K562 (cell line): ENCODE results near the gene PABPC1L. TPM values are rescaled to one million over a fixed set of nuclear protein-coding genes. Genes with fewer than 3 reads are reported as not detected.

Experiments used
- BMI1 ChIP-seq: fragments of 150-350 bp; IDR thresholded peaks from 2 replicates; pipeline ENCODE4 v1.6.1; 2014; ENCODE audit warnings: low read length
- EWSR1 ChIP-seq: fragments of 450-650 bp; IDR thresholded peaks from 2 replicates; pipeline ENCODE4 v1.6.1; 2018; ENCODE audit warnings: borderline replicate concordance, mild to moderate bottlenecking, low read depth, moderate library complexity; ENCODE audit not compliant: partially characterized antibody
- MAFG ChIP-seq: fragments of 450-650 bp; conservative IDR thresholded peaks from 2 replicates; pipeline ENCODE4 v1.6.1; 2016; ENCODE audit warnings: missing genetic modification characterization, missing compliant biosample characterization
- MTA3 ChIP-seq: fragments of 450-650 bp; formaldehyde crosslinking; IDR thresholded peaks from 2 replicates; pipeline ENCODE4 v1.6.1; 2017; ENCODE audit warnings: mild to moderate bottlenecking, borderline replicate concordance
- NR2C2 ChIP-seq, 2 experiments: fragments of 200-800 bp in 1 of 2; sonication (Bioruptor generic) in 1 of 2; sonication (generic) in 1 of 2; formaldehyde crosslinking in 1 of 2; IDR thresholded peaks; 2 replicates each; pipeline versions ENCODE4 v1.6.1 to v1.8.0; 2016 to 2022; ENCODE audit warnings: mild to moderate bottlenecking in 1 of 2, missing compliant biosample characterization in 1 of 2, missing genetic modification characterization in 1 of 2, missing genetic modification reagents in 1 of 2
- POLR2A ChIP-seq: fragments of 450-650 bp; conservative IDR thresholded peaks from 2 replicates; pipeline ENCODE4 v1.6.1; 2016
- RBBP5 ChIP-seq: fragments of 200-600 bp; sonication (generic); IDR thresholded peaks from 2 replicates; pipeline ENCODE4 v1.6.1; 2012; ENCODE audit warnings: borderline replicate concordance, mild to moderate bottlenecking, low read length, control low read depth, inconsistent platforms; ENCODE audit not compliant: insufficient read depth, poor library complexity, severe bottlenecking
- SAFB ChIP-seq: fragments of 200-400 bp; formaldehyde crosslinking; IDR thresholded peaks from 2 replicates; pipeline ENCODE4 v1.6.1; 2017; ENCODE audit warnings: low read depth, low read length, borderline replicate concordance
- TAF7 ChIP-seq: fragments of 450-650 bp; IDR thresholded peaks from 2 replicates; pipeline ENCODE4 v1.6.1; 2016; ENCODE audit warnings: missing genetic modification characterization, missing compliant biosample characterization
- TBP ChIP-seq: optimal IDR thresholded peaks from 2 replicates; pipeline ENCODE3; 2011; ENCODE audit warnings: low read depth, low read length, improper control_type of control experiment
- ZBTB1 ChIP-seq: sonication (generic); formaldehyde crosslinking; IDR thresholded peaks from 2 replicates; pipeline ENCODE4 v1.8.1; 2023; ENCODE audit warnings: missing genetic modification reagents, low read depth, mild to moderate bottlenecking, borderline replicate concordance
- ZBTB17 ChIP-seq: fragments of 450-650 bp; formaldehyde crosslinking; IDR thresholded peaks from 2 replicates; pipeline ENCODE4 v1.4.0; 2020; ENCODE audit warnings: mild to moderate bottlenecking
- ZBTB7A ChIP-seq: IDR thresholded peaks from 2 replicates; pipeline ENCODE4 v1.6.1; 2011; ENCODE audit warnings: low read depth, mild to moderate bottlenecking, low read length, moderate library complexity, borderline replicate concordance; ENCODE audit not compliant: control insufficient read depth
- ZNF561 ChIP-seq: fragments of 450-650 bp; formaldehyde crosslinking; conservative IDR thresholded peaks from 2 replicates; pipeline ENCODE4 v1.4.0; 2020; ENCODE audit warnings: mild to moderate bottlenecking, moderate library complexity
- polyA plus RNA-seq, 8 experiments: library from polyadenylated mRNA; depleted of rRNA in 4 of 8; stranded (reverse) in 5 of 8; unstranded in 3 of 8; fragments of >200 nt; fragmentation: Nextera tagmentation in 2 of 8; fragmentation: Illumina TruSeq in 1 of 8; extraction: Ambion mirVana in 2 of 8; extraction: Trizol in 1 of 8; gene quantifications; 2 replicates each; pipeline versions ENCODE4 v1.2.1 to v1.2.3, GENCODE V29; 2011 to 2014; ENCODE audit warnings: inconsistent platforms in 1 of 8, missing spikeins in 1 of 8
- total RNA-seq, 7 experiments: library from RNA; depleted of rRNA in 6 of 7; stranded (reverse); fragments of >200 nt in 6 of 7; fragmentation: Illumina TruSeq in 2 of 7; extraction: Trizol in 2 of 7; gene quantifications; 2 replicates each; pipeline versions ENCODE4 v1.2.1 to v1.2.3, GENCODE V29; 2011 to 2021; ENCODE audit warnings: low replicate concordance in 1 of 7
- TF ChIP-seq, protein P1 (sequence below), 3 experiments: IDR thresholded peaks in 2 of 3; conservative IDR thresholded peaks in 1 of 3; 2 replicates each; pipeline ENCODE4 v1.5.1; 2011 to 2012; ENCODE audit warnings: low read length in 3 of 3, mild to moderate bottlenecking in 3 of 3, control low read depth in 2 of 3, improper control_type of control experiment in 1 of 3, inconsistent platforms in 1 of 3, low read depth in 1 of 3, mixed read lengths in 1 of 3, moderate library complexity in 1 of 3; ENCODE audit not compliant: insufficient read depth in 2 of 3

The PABPC1L gene
- total and polyA plus RNA-seq, 9 of the 15 experiments (the other 6 are each of a cell fraction or from before 2014, with no cell fraction given): 6.0 to 90.3 (median 15.8) TPM

DNA sequence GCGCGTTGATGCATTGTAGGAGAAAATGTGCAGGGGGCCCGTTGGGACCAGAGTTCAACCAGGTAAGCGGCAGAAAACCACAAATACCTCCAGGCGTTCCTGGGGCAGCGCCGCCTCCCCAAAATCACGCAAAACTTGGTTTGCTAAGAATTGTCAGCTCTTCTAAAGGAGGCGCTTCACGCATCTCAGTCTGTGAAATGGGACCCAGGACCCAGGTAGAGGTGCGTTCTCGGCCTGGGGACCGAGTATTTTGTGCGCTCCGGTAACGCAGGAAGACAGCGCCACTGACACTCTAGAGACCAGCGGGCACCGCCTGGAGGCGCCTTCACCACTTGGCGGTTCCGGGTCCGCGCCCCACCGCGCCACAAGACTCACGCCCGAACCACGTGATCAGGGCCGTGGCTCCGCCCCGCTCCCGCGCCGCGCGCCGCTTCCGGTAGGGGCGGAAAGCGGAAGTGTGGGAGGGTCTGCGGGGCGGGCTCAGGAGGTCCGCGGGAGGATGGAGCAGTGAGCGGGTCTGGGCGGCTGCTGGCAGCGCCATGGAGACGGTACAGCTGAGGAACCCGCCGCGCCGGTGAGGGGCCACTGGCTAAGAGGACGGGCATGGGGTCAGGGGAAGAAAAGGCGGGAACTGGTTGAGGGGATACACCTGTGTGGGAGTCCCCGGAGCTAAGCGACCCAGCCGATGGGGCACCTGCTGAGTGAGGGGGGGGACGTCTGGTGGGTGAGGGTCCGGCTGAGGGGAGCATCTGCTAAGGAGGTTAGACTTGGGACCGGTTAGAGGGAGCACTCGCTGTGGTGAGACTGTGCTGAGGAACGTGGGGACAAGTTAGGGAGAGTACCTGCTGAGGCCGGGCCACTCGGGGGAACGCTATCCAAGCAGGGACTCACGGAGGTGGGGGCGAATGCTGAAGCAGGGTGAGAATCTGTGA, 56.4 kb downstream of the PABPC1L start, which contains the start of gene STK4 (continued):
- no peak for TF ChIP-seq MAFG (tag)
- TF ChIP-seq MTA3: peak; percentile 89; the same call in 1 of the 2 replicates
- TF ChIP-seq SAFB: no peak
- peak; percentile 78 for TF ChIP-seq TAF7 (tag)
- TF ChIP-seq, protein P1, sequence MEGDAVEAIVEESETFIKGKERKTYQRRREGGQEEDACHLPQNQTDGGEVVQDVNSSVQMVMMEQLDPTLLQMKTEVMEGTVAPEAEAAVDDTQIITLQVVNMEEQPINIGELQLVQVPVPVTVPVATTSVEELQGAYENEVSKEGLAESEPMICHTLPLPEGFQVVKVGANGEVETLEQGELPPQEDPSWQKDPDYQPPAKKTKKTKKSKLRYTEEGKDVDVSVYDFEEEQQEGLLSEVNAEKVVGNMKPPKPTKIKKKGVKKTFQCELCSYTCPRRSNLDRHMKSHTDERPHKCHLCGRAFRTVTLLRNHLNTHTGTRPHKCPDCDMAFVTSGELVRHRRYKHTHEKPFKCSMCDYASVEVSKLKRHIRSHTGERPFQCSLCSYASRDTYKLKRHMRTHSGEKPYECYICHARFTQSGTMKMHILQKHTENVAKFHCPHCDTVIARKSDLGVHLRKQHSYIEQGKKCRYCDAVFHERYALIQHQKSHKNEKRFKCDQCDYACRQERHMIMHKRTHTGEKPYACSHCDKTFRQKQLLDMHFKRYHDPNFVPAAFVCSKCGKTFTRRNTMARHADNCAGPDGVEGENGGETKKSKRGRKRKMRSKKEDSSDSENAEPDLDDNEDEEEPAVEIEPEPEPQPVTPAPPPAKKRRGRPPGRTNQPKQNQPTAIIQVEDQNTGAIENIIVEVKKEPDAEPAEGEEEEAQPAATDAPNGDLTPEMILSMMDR (IDR thresholded peaks at IDR 0.05 in 2 of 3, conservative IDR thresholded peaks at IDR 0.05 in 1 of 3; ENCODE audit: insufficient read depth in 2 of 3, low read depth in 1 of 3, low read length in 3 of 3): peak; percentile 60 to 70 (median 68)
- TF ChIP-seq ZBTB17 (CRISPR knock-in tag): 0 out of 2 replicates have a peak, but pooled peaks have one; percentile 20
- TF ChIP-seq TBP: peak; percentile 83
- peak; percentile 85 for TF ChIP-seq RBBP5
- no peak for TF ChIP-seq ZNF561 (CRISPR knock-in tag)
- peak; percentile 91; the same call in 1 of the 2 replicates for TF ChIP-seq ZBTB1 (CRISPR knock-in tag)
- TF ChIP-seq BMI1: no peak
- no peak for TF ChIP-seq NR2C2 (CRISPR knock-in tag; IDR thresholded peaks at IDR 0.05)
- TF ChIP-seq NR2C2 (tag; IDR thresholded peaks at IDR 0.05): peak; percentile 77
- TF ChIP-seq EWSR1: no peak
- TF ChIP-seq ZBTB7A: peak; percentile 84; the same call in 1 of the 2 replicates
- peak; percentile 89 for TF ChIP-seq POLR2A
